GM12874 (cell line): ENCODE measurements around the gene NLRP1.

Experiments used
- TF ChIP-seq, protein P1 (sequence below): IDR thresholded peaks from 2 replicates; pipeline ENCODE4 v1.5.1; 2011; ENCODE audit warnings: low read depth, mild to moderate bottlenecking, control low read depth, low read length, moderate library complexity; ENCODE audit not compliant: insufficient read depth

The NLRP1 gene

DNA sequence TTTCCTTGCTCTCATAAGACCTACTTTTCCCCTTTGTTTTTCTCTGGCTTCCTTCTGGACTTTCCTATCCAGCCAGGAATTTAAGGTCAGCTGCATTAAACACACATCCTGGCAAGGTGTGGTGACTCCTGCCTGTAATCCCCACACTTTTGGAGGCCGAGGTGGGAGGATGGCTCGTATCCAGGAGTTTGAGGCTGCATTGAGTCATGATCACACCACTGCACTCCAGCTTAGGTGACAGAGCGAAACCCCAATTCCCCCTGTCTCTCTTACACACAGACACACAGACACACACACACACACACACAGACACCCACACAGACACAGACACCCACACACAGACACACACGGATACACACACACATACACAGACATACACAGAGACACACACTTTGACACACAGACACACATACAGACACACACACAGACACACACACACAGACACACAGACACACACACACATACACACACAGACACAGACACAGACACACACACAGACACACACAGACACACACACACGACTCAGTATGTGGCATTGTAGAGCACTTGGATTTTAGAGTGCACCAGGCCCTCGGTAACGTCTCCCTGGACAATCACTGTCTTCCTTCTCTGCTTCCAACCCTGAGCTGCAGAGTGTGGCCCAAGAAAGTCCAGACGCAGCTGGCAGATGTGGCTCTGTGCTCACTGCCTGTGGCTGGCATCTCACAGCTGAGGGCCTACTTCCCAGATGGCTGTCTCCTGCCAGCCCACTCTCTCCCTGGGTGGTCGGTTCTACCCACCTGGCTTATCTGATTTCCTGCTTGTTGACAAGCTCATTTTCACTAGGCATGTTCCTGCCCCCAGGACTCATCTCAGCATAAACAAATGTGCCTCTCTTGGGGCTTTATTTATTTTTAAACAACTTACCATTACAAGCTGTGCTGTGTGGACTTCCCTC is 39.0 kb downstream of the NLRP1 start:
- TF ChIP-seq, protein P1, sequence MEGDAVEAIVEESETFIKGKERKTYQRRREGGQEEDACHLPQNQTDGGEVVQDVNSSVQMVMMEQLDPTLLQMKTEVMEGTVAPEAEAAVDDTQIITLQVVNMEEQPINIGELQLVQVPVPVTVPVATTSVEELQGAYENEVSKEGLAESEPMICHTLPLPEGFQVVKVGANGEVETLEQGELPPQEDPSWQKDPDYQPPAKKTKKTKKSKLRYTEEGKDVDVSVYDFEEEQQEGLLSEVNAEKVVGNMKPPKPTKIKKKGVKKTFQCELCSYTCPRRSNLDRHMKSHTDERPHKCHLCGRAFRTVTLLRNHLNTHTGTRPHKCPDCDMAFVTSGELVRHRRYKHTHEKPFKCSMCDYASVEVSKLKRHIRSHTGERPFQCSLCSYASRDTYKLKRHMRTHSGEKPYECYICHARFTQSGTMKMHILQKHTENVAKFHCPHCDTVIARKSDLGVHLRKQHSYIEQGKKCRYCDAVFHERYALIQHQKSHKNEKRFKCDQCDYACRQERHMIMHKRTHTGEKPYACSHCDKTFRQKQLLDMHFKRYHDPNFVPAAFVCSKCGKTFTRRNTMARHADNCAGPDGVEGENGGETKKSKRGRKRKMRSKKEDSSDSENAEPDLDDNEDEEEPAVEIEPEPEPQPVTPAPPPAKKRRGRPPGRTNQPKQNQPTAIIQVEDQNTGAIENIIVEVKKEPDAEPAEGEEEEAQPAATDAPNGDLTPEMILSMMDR: no peak

DNA sequence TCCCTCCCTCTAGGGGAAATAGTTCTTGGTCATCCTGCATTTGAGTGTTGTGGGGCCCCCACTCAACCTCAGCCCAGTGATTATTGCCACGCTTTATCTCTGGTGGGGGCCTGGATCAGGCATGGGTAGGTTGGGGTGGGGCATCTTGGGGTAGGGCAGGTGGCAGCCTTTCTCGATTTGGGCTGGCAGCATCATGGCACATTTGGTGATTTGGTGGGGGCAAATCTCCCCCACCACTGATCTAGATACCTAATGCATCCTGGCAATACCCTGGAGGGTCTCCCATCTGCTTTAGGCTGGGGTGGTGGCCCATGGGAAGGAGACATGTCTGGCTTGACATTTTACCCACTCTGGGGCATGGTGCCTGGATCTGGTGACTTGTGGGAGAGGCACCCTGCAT is 40.2 kb downstream of the NLRP1 start:
- TF ChIP-seq, protein P1: no peak

DNA sequence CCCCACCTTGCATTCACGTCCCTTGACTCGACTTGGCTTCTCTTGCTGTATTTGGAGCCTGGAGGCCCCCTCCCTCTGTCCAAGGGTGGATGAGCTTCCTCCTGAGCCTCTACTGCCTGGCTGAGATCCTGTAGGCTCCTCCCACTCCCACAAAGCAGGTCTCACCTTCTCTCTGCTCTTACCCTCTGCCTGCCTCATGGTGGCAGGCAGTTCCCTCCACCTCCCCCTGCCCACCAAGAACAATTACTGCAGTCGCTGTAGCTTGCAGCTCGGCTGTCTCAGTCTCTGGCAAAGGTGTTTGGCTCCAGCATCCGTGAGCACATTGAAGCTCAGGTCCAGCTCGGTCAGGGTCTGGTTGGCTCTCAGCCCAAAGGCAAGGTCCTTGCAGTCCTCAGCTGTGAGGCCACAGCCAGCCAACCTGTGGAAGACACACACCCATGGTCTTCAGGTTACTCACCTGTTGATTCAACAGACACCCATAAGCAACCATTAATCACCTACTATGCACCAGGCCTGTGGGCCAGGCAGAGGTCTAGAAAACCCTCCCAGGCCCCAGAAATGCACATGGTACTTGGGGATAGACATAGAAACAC is 42.6 kb downstream of the NLRP1 start:
- TF ChIP-seq, protein P1: no peak

DNA sequence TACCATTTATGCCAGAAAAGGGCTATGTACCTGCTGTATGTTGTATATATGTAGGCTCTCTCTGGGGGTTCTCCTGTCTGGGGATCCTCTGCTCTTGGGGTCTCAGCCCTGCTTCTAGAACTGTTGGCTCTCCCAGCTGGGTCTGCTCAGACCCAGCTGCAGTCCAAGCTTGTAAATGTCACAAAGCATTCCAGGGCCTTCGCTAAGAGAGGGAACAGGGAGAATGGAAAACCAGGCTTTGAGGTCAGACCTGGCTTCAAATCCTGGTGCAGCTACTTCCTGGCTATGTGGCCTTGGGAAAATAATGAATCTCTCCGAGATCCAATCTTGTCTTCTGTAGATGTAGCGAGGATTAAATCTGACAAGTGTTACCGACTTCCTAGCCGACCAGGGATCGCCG is 44.0 kb downstream of the NLRP1 start:
- TF ChIP-seq, protein P1: no peak

DNA sequence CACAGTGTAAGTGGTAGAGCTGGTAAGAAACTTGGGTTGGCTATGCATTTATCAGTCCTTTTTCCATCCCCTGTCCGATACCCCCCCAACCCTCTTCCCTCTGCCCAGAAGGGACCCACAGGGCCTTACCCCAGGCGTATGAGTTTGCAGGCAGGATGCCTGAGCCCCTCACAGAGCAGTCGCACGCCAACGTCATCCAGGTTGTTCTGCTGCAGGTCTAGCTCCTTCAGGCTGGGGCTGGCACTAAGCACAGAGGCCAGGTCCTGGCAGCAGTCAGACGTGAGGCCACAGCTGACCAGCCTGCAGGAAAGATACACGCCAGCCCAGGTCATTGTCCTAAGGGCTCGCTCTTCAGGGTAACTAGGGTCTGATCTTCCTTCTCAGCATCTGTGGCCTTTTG is 45.0 kb downstream of the NLRP1 start:
- TF ChIP-seq, protein P1: no peak

DNA sequence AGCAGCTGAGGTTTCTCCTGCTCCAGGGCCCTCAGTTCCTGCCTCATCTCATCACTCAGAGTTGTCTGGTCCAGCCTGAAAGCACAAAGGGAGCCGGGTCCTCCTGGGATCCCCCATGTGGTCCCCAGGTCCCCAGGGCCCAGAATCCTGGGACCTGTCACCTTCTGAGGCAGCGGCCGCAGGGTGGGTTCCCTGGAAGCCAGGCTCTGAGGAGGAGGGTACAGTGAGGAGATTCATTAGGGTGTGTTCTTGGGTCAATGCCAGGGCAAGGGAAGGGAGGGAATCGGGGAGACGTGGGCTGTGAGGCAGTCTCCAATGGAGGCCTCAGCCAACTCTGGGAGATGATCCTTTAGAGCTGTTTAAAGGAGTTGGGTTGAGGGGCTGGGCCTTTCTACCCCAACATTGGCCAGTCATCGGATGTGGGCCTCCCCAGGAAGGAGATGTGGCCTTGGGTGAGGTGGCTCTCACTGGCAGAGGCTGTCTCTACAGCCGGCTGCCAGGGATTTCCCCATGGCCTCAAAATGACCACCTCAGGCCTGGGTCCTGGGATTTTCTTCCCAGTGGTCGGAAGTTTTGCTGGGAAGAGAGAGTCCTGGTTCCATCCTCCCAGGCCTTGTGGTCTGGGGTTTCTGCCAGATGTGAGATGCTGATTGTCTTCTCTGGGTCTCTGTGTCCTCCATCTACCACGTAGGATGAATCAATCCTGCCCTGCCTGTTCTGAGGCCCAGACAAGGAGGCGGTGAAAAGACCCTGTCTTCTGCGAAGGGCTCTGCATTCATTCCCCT is 47.3 kb downstream of the NLRP1 start:
- TF ChIP-seq, protein P1: no peak

DNA sequence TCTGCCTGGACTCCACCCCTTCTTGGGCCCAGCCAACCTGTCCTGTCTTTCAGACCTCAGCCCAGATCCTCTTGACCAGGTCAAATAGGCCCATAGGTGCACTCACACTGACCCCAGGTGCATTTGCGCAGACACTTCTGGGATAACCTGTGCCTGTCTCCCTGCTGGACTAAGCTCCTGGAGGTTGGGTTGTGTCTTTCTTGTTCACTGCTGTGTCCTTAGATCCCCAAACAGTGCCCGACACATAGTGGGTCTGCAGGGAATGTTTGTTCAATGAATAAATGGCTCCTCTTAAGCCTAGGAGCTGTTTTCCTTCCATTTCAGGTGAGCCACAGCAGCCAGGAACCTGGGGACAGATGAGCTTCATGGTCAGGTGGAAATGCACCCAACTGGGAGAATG is 48.9 kb downstream of the NLRP1 start:
- TF ChIP-seq, protein P1: no peak
